SH-SY5Y (cell line): Measurements from ENCODE around the gene SDK1.

Experiments
- GATA2 ChIP-seq: IDR thresholded peaks from 2 replicates; pipeline ENCODE4 v1.6.1; 2011; ENCODE audit warnings: mild to moderate bottlenecking, low read depth, low read length
- GATA3 ChIP-seq: IDR thresholded peaks from 2 replicates; pipeline ENCODE4 v1.6.1; 2011; ENCODE audit warnings: low read depth, mild to moderate bottlenecking, low read length, moderate library complexity

DNA sequence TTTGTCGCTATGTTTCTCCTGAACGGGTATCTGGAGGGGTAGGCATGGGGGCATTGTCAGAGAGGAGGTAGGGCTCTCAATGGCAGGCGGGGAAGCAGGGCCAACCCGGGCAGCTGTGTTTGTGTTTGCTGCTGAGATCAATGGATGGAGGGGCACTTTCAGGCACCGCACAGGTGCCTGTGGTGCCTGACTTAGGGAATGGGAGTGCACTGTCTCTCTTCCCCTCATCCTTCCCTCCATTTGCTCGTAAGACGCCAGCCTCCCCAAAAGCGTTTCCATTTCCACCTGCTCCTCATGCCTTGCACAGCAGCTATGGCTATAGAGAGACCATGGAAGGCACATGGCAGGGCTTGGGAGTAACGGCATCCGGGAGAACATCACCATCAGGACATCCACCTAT is 765.2 kb downstream of the SDK1 start:
- TF ChIP-seq GATA2 = no peak
- TF ChIP-seq GATA3 = no peak
